ENCODE data around the gene SCAF8.
"Not testable (repeated sequence)": the region's sequence is repeated elsewhere in the genome, so short reads cannot be mapped to it uniquely, and the experiment has no call there.

The SCAF8 gene

DNA sequence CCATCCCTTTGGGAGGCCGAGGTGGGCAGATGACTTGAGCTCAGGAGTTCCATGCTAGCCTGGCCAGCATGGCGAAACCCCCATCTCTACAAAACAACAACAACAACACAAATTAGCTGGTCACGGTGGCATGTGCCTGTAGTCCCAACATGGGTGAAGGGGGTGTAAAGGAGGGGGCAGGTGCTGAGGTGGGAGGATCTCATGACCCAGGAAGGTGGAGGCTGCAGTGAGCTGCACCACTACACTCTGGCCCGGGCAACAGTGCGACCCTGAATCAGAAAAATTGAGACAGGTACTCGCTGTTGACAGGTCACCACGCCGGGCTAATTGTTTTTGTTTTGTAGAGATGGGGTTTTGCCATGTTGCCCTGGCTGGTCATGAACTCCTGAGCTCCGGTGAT is 4.2 kb downstream of the SCAF8 start:
- no peak for FAIRE-seq

DNA sequence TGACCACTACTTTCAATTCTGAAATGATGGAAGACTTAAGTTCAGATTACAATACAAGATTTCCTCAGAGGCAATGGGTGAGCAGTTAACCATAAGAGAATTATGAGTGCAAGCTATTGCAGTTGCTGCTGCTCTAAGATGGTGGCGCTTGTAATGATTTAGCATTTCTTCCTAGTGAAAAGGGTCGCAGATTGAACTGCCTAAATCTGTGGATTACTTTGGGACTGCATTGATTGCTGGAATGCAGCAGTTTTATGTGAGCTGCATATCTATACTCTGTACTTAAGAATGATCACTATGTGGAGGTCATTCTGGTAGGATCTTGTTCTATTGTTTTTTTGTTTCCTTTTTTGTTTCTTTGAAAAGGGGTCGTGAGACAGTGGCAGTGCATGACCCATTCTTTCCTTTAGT is 5.3 kb downstream of the SCAF8 start:
- no peak for FAIRE-seq

DNA sequence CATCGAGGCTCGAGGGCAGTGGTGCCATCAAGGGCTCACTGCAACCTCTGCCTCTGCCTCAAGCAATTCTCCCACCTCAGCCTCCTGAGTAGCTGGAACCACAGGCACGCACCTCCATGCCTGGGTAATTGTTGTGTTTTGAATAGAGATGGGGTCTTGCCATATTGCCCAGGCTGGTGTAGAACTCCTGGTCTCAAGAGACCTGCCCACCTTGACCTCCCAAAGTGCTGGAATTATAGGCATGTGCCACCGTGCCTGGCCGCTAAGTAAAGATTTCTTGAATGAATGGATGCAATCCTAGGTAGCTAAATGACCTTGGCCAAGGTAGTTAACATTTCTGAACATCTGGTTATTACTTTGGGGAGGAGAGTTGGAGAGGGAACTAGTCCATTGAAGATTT is 7.4 kb downstream of the SCAF8 start:
- no peak for FAIRE-seq

DNA sequence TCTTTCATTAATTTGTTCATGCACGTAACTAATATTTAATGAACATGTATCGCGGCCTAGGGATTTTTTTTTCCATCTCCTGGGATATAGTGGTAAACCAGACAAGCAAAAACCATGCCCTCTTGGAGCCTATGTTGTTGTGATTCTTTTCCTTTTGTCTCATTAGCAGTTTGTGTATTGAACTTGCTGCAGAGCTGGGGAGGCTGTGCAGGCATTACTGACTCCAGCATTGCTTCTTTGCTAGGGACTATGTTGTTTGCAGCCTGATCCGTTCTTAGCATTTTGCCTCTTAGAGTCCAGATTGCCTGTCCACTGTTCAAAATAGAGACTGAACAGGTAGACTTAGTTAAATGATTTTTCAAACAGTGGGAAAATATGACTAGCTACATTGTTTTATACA is 9.7 kb downstream of the SCAF8 start:
- no peak for FAIRE-seq

DNA sequence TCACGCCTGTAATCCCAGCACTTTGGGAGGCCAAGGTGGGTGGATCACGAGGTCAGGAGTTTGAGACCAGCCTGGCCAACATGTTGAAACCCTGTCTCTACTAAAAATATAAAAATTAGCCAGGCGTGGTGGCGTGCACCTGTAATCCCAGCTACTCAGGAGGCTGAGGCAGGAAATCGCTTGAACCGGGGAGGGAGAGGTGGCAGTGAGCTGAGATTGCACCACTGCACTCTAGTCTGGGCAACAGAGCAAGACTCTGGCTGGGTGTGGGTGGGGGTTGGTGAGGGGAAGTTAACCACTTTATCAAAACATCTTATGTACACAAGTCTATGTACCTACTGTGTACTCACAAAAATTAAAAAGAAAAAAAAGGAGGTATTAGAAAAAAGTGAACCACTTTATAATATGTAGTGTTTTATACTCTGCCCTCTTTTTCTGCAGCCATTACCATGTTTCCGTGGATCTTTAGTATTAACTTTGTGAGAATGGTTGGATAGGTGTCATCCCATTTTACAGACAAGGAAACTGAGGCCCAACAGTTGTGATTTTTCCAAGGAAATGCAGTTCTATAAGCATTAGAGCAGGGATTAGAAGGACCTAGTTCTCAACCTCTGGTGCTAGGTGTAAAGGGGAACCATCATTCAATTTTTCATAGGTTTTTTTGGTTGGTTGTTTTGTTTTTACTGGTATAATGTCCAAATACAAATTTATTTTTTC is 11.0 kb downstream of the SCAF8 start:
- FAIRE-seq, result not testable (repeated sequence)

DNA sequence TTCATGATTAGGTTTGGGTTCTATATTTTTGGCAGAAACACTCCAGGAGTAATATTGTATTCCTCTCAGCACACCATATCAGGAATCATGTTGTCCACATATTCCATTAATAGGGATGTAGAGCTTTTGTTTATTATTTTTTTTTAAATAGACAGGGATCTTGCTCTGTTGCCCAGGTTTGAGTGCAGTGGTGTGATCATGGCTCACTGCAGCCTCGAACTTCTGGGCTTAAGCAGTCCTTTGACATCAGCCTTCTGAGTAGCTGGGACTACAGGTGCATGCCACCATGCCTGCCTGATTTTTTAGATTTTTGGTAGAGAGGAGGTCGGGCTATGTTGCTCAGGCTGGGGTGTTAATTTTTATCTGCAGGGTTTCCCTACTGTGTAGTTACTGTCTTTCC is 12.0 kb downstream of the SCAF8 start:
- FAIRE-seq, result no peak

DNA sequence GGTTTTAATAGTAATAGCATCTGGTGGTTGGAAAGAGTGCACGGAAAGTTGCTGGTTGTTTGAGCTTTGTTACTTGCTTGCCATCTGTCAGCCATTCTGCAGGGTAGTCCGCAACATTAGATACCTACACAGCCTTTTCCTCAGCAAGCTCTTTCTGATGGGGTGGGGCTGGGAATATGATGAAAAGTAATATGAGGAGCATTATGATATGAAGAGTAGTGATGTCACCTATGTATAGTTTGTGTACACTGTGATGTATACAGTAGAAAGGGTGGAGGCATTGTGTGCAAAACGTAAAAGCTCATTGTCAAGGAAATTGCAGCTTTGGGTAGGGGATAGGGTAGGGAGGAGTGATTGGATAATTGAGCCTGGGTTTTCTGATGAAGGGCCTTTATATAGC is 16.1 kb downstream of the SCAF8 start:
- FAIRE-seq, result no peak

DNA sequence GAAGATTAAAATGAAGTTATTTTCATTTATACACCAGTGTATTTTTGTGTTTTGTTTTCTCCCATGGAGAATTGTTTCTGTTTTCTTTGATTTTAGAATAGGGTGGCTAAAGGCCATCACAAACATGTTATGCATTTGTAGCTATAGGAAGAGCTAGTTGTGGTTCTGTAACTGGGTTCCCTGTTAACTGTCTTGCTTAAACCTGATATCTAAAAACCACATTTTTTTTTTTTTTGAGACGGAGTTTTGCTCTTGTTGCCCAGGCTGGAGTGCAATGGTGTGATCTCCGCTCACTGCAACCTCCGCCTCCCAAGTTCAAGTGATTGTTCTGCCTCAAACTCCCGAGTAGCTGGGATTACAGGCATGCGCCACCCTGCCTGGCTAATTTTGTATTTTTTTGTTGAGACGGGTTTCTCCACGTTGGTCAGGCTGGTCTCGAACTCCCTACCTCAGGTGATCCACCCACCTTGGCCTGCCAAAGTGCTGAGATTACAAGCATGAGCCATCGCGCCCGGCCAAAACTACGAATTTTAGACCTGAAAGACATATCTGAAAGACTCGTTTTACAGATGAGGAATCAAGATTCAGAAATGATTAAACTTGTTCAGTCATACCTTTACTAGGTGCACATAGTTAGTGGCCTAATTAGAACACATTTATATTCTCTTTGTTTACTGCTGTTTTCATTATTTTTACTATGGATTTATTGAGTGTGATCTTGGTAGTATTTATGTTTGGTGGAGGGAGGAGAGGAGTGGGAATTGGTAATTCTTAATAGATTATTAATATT is 18.0 kb downstream of the SCAF8 start:
- FAIRE-seq, result no peak

DNA sequence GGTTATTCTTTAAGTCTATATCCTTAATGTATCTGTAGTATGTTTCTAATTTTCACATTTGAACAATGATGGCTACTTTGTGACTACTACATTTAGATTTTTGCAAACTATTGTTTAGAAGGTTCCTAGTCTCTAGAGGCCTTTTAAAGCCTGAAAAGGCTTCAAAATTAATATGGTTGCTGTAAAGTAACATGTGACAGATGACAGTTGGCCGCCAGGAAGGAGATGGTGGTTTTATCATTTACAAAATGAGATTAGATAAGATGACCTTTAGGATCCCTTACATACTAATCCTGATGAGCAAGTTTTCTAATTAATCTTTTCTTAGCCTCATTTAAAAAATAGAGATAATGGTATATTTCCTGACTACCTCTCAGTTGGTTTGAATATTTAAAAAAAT is 18.8 kb downstream of the SCAF8 start:
- no peak for FAIRE-seq

DNA sequence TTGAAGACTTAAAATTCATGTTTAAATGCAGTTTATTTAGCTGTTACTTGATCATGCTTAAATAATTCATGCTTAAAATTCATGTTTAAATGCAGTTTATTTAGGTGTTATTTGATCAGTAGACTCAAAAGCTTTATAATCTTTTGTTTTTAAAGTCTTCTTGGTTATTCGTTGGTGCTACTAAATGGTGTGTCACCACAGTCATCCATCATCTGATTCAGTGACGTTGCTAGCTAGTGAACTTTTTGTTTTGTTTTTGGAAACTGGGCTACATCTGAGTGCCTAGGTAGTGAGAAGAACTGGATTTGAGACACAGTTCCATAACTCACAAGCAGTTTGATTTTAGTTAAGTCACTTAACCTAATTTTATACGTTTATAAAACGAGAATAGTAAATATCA is 20.9 kb downstream of the SCAF8 start:
- no peak for FAIRE-seq

DNA sequence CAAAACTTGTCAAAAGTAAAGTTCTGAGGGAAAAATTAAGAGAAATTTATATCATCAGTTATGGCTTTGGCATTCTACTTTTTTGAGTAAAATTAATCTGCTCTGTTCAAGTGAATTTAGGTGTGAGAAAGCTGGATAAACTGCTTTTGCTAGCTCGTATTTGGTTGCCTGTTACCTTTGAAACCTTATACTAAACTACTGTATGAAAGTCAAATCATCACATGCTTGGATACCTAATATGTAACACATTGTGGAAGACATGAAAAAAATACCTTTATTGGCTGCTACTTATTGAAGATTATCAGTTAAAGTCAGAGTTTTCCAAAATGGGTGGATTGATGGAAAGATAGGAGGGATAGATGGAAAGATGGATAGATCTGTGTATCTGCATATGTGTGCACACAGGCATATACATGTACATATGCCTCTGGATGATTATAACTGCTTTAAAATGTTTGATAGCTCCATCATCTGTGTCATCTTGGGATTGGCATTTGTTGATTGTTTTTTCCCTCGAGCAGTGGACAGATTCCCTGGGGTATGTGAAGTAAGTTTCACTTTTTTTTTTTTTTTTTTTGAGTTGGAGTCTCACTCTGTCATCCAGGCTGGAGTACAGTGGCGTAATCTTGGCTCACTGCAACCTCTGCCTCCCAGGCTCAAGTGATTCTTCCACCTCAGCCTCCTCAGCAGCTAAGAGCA is 24.3 kb downstream of the SCAF8 start:
- no peak for FAIRE-seq

DNA sequence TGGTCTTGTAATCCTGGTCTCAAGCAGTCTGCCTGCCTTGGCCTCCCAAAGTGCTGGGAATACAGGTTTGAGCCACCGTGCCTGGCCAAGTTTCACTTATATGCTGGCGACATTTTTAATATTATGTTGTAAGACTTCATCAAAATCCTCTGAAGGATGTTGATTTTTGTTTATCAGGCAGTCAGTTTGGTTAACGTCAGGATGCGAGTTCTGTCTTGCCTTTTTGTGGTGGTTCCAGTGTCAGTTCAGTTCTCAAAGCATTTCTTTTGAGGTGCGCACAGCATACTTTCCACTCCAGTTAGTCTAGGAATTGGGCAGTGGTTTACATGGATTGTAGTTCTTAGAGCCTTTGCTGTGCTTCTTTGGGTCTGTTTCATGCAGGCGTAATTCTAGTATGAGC is 24.9 kb downstream of the SCAF8 start:
- FAIRE-seq, result no peak

DNA sequence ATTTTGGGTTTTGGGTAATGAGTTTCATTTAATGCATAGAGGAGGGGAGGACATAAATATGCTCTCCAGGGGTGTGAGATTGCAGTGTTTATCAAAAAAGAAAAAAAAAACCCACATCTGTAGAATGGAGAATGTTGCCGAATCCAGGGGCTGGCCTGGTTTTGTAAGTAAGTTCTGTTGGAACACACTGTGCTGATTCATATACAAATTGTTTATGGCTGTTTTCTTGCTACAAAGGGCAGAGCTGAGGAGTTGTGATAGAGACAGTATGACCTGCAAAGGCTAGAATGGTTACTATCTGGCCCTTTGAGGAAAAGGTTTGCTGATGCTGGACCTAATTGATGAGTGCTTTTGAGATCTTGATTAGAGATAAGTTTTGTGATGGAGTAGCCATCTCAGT is 30.4 kb downstream of the SCAF8 start:
- no peak for FAIRE-seq

DNA sequence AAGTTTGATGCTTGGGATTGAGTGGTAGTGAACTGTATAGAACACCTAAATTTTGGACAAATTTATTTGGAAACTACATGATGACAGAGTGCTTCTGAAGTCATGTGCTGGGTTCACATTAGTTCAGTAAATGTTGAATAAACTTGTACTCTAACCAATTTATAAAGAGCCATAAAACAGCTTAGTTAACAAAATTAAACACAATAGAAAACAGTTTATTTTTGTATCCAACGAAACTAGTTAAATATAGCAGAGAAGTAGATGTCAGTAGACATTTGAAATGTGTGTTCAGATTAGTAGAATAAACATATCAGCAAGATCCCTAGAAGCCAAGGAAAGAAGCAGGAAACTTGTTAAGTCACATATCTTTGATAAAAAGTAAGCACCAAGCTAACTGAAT is 32.1 kb downstream of the SCAF8 start:
- no peak for FAIRE-seq

DNA sequence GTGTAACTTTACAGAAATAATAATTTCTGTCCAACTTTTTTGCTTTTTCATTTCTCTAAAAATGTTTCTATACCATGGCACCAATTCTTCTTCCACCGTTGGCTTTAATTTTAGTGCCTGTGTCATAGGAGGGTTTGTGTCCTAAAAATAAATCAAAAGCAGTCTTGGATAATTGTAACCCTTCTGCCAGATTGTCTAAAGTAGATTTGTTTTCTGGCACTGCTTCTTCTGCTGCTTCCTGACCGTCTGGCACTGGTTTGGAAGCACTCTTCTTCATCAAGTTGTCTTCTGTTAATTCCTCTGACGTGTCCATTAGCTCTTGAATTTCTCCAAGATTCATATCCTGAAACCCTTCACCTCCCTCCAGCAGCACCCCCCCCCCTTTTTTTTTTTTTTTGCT is 33.1 kb downstream of the SCAF8 start:
- FAIRE-seq, result no peak

DNA sequence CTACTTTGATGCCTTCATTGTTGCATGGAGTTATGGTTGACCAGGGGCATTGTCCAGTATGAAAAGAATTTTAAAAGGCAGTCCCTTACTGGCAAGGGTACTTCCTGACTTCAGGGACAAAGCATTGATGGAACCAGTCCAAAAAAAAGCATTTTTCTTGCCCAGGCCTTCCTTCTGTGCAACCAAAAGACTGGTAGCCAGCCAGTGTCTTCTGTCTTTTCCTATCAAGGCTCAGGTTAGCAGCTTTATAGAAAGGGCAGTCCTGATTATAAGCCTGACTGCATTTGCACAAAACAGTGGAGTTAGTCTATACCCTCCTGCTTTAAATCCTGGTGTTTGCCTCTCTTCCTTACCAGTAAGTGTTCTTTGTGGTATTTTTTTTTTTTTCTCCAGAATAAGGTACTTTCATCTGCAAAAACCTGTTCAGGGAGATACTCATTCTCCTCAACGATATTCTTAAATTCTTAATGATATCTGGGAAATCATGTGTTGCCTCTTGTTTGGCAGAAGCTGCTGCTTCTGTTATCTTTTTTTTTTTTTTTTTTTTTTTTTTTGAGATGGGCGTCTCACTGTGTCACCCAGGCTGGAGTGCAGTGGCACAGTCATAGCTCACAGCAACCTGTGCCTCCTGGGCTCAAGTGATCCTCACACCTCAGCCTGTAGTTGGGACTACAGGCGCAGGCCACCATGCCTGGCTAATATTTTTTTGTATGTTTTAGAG is 33.9 kb downstream of the SCAF8 start:
- FAIRE-seq, result no peak

DNA sequence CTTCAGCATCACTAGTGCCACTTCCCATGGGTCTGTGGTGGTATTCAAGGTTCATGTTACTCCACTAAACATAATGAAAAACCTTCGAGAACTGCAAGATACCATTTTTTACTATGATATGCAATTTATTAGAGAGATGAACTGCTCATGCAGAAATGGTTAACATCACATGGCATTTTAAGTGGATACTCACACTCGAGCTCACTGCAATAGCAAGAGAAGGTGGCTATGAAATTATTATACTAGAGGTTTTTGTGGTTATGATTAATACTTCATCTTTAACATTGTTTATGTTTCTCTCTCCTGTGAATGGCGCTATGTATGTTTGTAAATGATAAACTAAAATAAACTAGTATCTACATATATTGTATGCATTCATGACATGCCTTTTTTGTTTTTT is 35.1 kb downstream of the SCAF8 start:
- FAIRE-seq, result no peak

DNA sequence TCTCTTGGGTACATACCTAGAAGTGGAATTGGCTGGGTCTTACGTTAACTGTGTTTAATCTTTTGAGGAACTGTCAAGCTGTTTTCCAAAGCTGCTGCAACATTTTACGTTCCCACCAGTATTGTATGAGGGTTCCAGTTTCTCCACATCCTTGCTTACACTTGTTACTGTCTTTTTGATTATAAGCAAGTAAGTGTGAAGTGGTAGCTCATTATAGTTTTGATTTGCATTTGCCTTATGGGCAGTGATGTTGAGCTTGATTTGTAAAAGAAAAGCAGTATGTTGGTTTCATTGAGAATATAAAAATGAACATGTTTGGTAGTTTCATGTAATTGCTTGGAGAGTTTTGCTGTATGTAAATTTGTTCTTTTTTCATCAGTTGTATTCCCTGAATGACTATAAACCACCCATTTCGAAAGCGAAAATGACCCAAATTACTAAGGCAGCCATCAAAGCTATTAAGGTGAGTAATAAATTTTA is 40.4 kb downstream of the SCAF8 start:
- FAIRE-seq, result no peak

DNA sequence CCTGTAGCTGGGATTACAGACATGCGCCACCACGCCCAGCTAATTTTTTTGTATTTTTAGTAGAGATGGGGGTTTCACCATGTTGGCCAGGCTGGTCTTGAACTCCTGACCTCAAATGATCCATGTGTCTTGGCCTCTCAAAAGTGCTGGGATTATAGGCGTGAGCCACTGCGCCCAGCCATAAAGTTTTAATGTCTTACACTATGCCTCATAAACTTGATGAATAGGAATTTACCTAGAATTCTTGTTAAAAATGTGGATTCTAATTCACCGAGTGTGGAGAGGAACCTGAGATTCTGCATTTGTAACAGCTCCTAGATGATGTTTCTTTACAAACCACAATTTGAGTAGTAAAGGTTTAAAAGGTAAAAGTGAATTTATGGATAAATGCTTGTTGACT is 45.9 kb downstream of the SCAF8 start:
- not testable (repeated sequence) for FAIRE-seq

DNA sequence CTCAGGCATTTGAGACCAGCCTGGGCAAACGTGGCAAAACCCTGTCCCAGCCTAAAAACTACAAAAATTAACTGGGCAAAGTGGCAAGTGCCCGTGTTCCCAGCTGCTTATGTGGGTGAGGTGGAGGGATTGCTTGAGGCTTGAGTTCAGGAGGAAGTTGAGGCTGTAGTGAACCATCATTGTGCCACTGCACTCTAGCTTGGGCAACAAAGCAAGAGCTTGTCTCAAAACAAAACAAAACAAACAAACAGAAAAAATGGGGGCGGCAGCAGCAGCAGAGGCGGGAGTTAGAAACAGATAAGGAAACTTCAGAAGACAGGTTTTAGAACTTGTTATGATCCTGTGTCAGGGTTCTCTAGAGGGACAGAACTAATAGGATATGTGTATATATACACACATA is 49.0 kb downstream of the SCAF8 start:
- FAIRE-seq, result no peak

DNA sequence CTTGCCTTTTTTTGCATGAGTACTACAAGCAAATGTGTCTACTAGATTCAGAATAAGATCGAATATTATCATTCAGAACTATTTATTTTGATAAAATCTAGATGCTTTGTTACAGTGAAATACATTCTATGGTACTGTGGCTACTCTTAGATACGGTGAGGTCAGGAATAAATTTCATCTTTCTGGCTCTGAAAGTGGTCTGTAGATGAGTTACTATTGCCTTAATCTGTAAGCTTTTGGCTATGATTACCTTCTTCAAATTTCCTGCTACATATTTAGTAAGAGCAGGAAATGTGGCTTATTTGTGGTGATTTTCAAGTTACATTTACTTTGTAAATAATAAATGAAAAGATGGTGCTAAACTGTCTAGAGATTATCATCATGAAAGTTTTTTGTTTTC is 50.0 kb downstream of the SCAF8 start:
- no peak for FAIRE-seq

DNA sequence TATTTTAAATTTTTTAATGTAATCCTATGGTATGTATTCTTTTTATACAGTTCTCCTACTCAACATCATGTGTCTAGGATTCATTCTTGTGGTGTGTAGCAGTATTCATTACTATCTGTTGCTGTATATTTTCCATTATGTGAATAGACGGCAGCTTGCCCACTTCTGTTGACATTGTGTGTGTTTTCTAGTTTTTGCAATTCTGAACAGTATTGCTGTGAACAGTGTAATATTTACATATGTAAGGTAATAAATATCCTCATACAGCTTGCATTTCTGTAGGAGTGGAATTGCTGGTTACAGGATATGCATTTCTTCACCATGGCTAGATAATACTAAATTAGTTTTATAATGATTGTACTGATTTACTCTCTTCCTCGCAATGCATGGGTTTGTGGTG is 51.9 kb downstream of the SCAF8 start:
- no peak for FAIRE-seq

DNA sequence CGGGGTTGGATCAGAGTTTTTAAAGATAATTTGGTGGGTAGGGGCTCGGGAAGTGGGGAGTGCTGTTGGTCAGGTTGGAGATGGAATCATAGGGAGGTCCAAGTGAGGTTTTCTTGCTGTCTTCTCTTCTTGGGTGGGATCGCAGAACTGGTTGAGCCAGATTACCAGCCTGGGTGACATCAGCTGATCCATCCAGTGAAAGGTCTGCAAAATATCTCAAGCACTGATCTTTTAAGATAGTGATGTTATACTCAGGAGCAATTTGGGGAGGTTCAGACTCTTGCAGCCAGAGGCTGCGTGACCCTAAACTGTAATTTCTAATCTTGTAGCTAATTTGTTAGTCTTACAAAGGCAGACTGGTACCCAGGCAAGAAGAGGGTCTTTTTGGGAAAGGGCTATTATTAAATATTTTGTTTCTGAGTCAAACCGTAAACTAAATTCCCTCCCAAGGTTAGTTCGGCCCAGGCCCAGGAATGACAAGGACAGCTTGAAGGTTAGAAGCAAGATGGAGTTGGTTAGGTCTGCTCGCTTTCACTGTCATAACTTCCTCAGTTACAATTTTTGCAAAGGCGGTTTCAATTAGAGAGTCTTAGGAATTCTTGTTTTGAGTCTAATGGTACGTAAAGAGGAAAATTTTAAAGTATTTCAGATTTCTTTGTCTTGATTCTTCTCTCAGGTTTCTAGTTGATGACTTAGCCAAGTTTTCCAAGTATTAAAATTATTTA is 53.1 kb downstream of the SCAF8 start:
- no peak for FAIRE-seq

All from TTC549 (cell line).